ENCODE data around the gene CIART. TPM values are rescaled to one million over a fixed set of nuclear protein-coding genes. Genes with fewer than 3 reads are reported as not detected.

CIART gene
- total and polyA plus RNA-seq, 2 of the 8 experiments (the other 6 are each of a cell fraction or from before 2014, with no cell fraction given) = 9.6 to 33.3 TPM

- no peak overlapping the region for H2BK5ac ChIP-seq (ENCODE audit: low read depth, low read length)
- POLR2A ChIA-PET (ENCODE audit: partially characterized antibody) = interaction anchor here (0.6 to 1.4 kb wide), 4 partner anchors 9 to 22 kb away, joined by 3 to 4 read pairs (median 4); no protein-coding TSS in a partner anchor
- H3K9ac ChIP-seq (replicated peaks in 1 of 4; ENCODE audit: extremely low read depth in 1 of 4, low read depth in 3 of 4, low read length in 3 of 4) = no peak overlapping the region
- no peak overlapping the region for H2BK20ac ChIP-seq (ENCODE audit: low read length)
- H3K4me1 ChIP-seq (replicated peaks in 1 of 4; ENCODE audit: control insufficient read depth in 3 of 4, insufficient read depth in 4 of 4, low read length in 3 of 4) = no peaks in the 10 kb centered on the region
- H3K4me2 ChIP-seq (ENCODE audit: insufficient read depth in 1 of 2, low read depth in 2 of 2, low read length in 2 of 2) = no peak overlapping the region
- no peak overlapping the region for H3K4me3 ChIP-seq (ENCODE audit: extremely low read depth in 1 of 4, insufficient read depth in 2 of 4, low read depth in 3 of 4, low read length in 4 of 4)
- no peak overlapping the region for H3K18ac ChIP-seq (ENCODE audit: extremely low read depth, low read length)
- no peak overlapping the region; the same call in 1 of the 2 replicates for H4K8ac ChIP-seq (ENCODE audit: extremely low read depth, insufficient read depth, low read length)
- H3K56ac ChIP-seq (replicated peaks; ENCODE audit: insufficient read length, low read depth, low read length) = no peak overlapping the region
- CTCF ChIA-PET (ENCODE audit: partially characterized antibody) = no interaction called here
- no peaks in the 10 kb centered on the region for H3K23me2 ChIP-seq (ENCODE audit: low read depth, low read length)
- peaks cover 34 to 81% (median 62%) of the 10 kb centered on the region in 4 experiments for H3K36me3 ChIP-seq (ENCODE audit: control insufficient read depth in 2 of 4, insufficient read depth in 4 of 4, low read length in 3 of 4)
- FAIRE-seq (no peak), DNase-seq (ENCODE audit: low read depth in 1 of 2, low spot score in 2 of 2) (no peak)
- no peaks in the 10 kb centered on the region for H3K79me2 ChIP-seq (ENCODE audit: control insufficient read depth in 1 of 2, insufficient read depth in 2 of 2, low read length in 2 of 2)
- 92% methylated on average over 7 of the region's 7 CpGs; no CpG with 5 or more reads in 1 of the 2 experiments for WGBS, 2 experiments (ENCODE audit: extremely low coverage in 1 of 2, insufficient coverage in 1 of 2, insufficient read length in 1 of 2, insufficient replicate concordance in 2 of 2, low coverage in 1 of 2, low lambda C conversion rate in 2 of 2, missing lambda C conversion rate in 1 of 2)
- H2AK5ac ChIP-seq (ENCODE audit: low read depth, low read length) = no peak overlapping the region
- H2AFZ ChIP-seq (ENCODE audit: low read length) = no peak overlapping the region
- H4K5ac ChIP-seq (ENCODE audit: insufficient read length, low read depth, low read length) = no peak overlapping the region
- H4K91ac ChIP-seq (replicated peaks; ENCODE audit: insufficient read length, low read length) = no peak overlapping the region
- no peaks in the 10 kb centered on the region for H3K27me3 ChIP-seq (replicated peaks in 1 of 4; ENCODE audit: control insufficient read depth in 3 of 4, extremely low read depth in 1 of 4, insufficient read depth in 3 of 4, low read length in 3 of 4)
- H3K27ac ChIP-seq (ENCODE audit: low read depth, low read length) = no peak overlapping the region
- no peak overlapping the region for H3K14ac ChIP-seq (ENCODE audit: insufficient read length)
- H3K9me3 ChIP-seq (ENCODE audit: insufficient read depth in 2 of 2, low read depth in 1 of 2, low read length in 1 of 2) = no peaks in the 10 kb centered on the region
- no peak overlapping the region for H2BK15ac ChIP-seq (ENCODE audit: low read length)
- H3K23ac ChIP-seq (ENCODE audit: insufficient read length) = no peak overlapping the region
- H3K79me1 ChIP-seq (ENCODE audit: low read depth, low read length) = no peaks in the 10 kb centered on the region; the same call in 1 of the 2 replicates
- no peak overlapping the region for H3K4ac ChIP-seq (replicated peaks; ENCODE audit: insufficient read length, low read depth, low read length)
- H2BK120ac ChIP-seq (replicated peaks; ENCODE audit: low read depth, low read length) = no peak overlapping the region
- no peak overlapping the region for H2BK12ac ChIP-seq (ENCODE audit: low read depth, low read length)
- no peaks in the 10 kb centered on the region for H4K20me1 ChIP-seq (replicated peaks in 1 of 2; ENCODE audit: control insufficient read depth in 1 of 2, insufficient read depth in 2 of 2, low read length in 2 of 2)
- TF ChIP-seq POLR2AphosphoS5 (IDR thresholded peaks at IDR 0.05; ENCODE audit: low read depth, low read length) = no peak
- TF ChIP-seq ASH2L (IDR thresholded peaks at IDR 0.05; ENCODE audit: low read length) = no peak
- TF ChIP-seq HDAC2 (IDR thresholded peaks at IDR 0.05; ENCODE audit: borderline replicate concordance in 1 of 2, low read depth in 2 of 2, low read length in 2 of 2) = no peak
- no peak for TF ChIP-seq CBX8 (IDR thresholded peaks at IDR 0.05; ENCODE audit: borderline replicate concordance, low read depth, low read length)
- TF ChIP-seq KDM1A (IDR thresholded peaks at IDR 0.05; ENCODE audit: borderline replicate concordance, low read length) = no peak
- TF ChIP-seq RNF2 (IDR thresholded peaks at IDR 0.05; ENCODE audit: borderline replicate concordance, low read depth, low read length, missing control alignments, poor library complexity, severe bottlenecking) = no peak
- no peak for TF ChIP-seq JUND (IDR thresholded peaks at IDR 0.05; ENCODE audit: low read length)
- no peak for TF ChIP-seq KDM4A (IDR thresholded peaks at IDR 0.05; ENCODE audit: low read depth, low read length, severe bottlenecking)
- TF ChIP-seq CHD2 (IDR thresholded peaks at IDR 0.05; ENCODE audit: low read length) = no peak
- no peak for TF ChIP-seq TCF12 (IDR thresholded peaks at IDR 0.05; ENCODE audit: low read depth, low read length)
- TF ChIP-seq SIX5 (IDR thresholded peaks at IDR 0.05; ENCODE audit: low read depth, low read length) = no peak
These were observed 50.4 kb downstream of the CIART start for GRCh38 chr1:150332651-150333290.
